Mononuclear cell (primary cell): ENCODE measurements around the gene CKS1B. TPM values are rescaled to one million over a fixed set of nuclear protein-coding genes. Genes with fewer than 3 reads are reported as not detected.

Experiments
- H3K27me3 ChIP-seq: 2 replicates; pipeline ENCODE4 v1.6.0; 2011; ENCODE audit warnings: low read length, control low read depth; ENCODE audit not compliant: insufficient read depth
- H3K4me1 ChIP-seq: 2 replicates; pipeline ENCODE4 v1.5.1; 2011; ENCODE audit warnings: mild to moderate bottlenecking, low read length, control low read depth; ENCODE audit not compliant: insufficient read depth
- H3K4me3 ChIP-seq: 2 replicates; pipeline ENCODE4 v1.5.1; 2011; ENCODE audit warnings: mild to moderate bottlenecking, low read length, moderate library complexity
- H3K9me3 ChIP-seq: 2 replicates; pipeline ENCODE4 v1.5.1; 2011; ENCODE audit warnings: low read depth, mild to moderate bottlenecking, control low read depth, low read length
- total RNA-seq: library from RNA; depleted of rRNA; stranded (reverse); fragments of >200 nt; gene quantifications from one replicate; pipeline ENCODE4 v1.2.3, GENCODE V29; 2012

The CKS1B gene
- total RNA-seq, 1 donor = 5.9 TPM

GRCh38 chr1:154956544-154956941 is 17.9 kb upstream of the CKS1B start:
- Histone ChIP-seq H3K4me3 (peak overlapping the region; percentile 78), H3K27me3 (no peaks in the 10 kb centered on the region), H3K9me3 (no peaks in the 10 kb centered on the region), H3K4me1 (peaks cover 74% of the 10 kb centered on the region)

DNA sequence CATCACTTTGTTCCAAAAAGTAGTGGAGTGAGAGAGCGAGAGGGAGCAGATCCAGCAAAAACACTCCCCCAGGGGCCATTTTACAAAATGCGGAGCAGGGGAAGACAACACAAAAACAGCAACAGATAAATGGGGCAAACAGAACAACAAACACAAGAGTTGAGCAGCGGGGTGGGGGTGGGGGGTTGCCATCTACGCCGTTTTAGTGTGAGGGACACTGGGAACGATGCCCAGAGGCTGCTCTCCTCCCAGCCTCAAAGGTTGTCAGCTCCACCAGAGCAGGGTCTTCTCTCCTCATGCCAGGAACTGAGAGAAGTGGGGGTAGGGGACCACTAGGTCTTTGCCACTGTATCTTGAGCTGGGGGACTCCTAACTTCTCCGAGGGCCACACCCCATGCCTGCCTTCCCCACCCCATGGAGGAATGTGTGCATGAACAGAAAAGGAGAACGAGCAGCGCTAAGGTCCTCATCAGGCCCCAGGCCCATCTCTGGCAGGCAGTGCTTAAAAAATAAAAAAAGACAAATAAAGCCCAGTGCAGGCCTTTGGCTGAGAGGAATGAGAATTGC is 17.3 kb upstream of the CKS1B start:
- Histone ChIP-seq H3K4me1 (peaks cover 70% of the 10 kb centered on the region), H3K4me3 (no peak overlapping the region), H3K27me3 (no peaks in the 10 kb centered on the region), H3K9me3 (no peaks in the 10 kb centered on the region)

GRCh38 chr1:154958036-154958435 is 16.4 kb upstream of the CKS1B start:
- H3K4me3 ChIP-seq = no peak overlapping the region

DNA sequence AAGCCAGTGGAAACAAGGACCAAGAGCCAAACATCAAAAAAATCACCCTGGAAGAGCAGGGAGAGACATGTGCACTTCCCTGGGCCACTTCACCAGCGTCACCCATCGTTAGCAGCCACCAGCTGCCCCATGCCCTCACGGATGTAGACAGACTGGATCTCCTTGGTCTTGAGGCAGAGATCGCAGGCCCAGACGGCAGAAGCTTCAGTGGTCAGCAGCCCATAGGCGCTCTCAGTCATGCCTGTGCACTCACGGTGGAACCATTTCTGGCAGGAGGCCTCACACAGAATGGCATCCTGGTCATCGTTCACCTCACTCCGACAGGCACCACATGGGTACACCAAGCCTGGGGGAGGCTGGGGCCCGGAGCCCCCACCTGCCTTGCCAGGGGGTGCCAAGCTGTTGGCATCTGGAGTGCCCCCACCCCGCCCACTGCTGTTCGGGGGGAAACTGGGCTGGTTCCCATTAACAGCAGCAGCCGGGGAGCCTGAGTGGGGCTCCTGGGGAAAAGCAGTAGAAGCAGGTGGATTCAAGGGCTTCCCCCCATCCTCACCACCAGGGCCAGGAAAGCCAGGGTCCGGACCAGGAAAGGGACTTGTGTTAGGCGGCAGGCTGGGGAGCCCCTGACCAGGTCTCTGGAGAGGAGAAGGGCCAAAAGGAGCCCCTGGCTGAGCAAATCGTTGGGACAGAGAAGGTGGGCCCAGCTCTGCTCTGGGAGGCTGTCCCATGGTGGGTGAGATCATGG is 15.6 kb upstream of the CKS1B start:
- Histone ChIP-seq H3K27me3 (no peaks in the 10 kb centered on the region), H3K4me3 (no peak overlapping the region), H3K9me3 (no peaks in the 10 kb centered on the region), H3K4me1 (peaks cover 70% of the 10 kb centered on the region)

More at GRCh38 chr1:154958036-154958435, 16.4 kb upstream of the CKS1B start:
- H3K27me3 ChIP-seq = no peaks in the 10 kb centered on the region
- peaks cover 70% of the 10 kb centered on the region for H3K4me1 ChIP-seq
- H3K9me3 ChIP-seq = no peaks in the 10 kb centered on the region

GRCh38 chr1:154959426-154959780 is 15.1 kb upstream of the CKS1B start:
- Histone ChIP-seq H3K9me3 (no peaks in the 10 kb centered on the region), H3K4me3 (no peak overlapping the region), H3K27me3 (no peaks in the 10 kb centered on the region), H3K4me1 (peaks cover 65% of the 10 kb centered on the region)

DNA sequence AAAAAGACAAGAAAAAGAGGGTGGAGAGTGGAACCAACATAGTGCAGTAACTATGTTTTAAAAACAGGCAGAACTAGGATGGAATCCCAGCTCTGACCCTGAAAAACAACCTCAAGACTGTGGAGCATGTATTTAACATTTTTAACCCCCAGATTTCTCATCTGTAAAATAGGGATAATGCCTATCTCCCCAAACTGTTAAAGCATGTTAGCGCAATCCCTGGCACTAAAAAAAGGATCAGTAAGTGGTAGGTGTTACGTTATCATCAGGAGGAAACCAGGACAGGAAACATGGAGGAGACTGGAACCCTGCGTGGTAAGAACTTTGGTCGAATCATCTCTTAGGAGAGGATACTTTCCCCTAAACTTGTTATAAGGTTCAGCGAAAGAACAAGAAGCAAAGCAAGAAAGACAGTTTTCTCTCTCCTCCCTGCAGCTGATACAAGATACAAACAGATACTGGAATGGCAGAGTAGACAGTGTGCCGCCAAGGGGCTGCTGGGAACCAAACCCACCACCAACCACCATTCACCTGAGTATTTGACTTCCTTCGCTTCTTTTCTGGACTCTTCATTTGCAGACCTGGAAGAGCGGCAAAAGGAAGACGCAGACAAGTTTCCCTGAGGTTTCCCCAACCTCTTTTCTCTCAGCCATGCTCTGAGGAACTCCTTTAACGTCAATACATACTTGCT is 13.9 kb upstream of the CKS1B start:
- H3K27me3 ChIP-seq = no peaks in the 10 kb centered on the region
- no peaks in the 10 kb centered on the region for H3K9me3 ChIP-seq
- peaks cover 53% of the 10 kb centered on the region for H3K4me1 ChIP-seq
- H3K4me3 ChIP-seq = peak overlapping the region; percentile 78

DNA sequence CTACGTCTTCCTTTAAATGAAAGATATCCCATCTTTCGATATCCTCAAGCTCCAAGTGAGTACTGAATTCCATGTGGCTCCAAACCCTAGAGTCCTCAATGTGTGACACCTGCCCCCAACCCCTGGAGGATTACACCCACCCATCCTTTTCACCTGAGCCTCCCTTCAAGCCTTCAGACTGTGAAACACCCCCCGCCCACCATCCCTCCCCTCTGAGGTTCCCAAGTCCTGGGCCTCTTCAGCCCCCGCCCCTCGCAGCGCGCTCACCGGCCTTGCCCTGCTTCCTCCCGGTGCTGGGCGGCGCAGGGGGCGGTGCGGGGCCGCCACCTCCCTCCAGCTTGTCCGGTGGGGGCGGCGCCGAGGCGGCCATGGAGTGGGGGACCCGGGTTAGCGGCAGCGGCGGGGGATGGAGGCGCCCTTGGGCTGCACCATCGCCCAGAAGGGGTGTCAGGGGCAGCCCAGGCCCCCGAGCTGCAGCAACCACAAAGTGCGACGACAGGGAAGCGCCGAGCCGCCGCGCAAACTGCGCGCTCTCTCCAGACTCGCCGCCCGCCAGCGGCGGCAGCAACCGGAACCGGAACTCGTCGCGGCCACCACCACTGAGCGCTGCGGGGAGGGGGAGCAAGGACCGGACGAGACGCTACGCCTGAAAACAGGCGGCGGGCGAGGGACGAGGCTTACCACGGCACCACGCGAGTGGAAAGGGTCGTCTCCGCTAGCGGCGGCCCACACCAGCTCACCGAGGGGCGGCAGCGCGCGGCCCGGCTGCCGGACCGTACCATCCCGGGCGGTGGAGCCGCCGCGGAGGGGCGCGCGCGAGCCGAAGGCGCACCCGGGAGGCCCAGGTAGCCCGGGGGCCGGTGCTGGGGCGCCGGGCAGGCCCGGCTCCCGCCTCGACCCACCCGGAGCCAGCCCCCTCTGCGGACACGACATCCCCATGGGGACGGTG is 13.0 kb upstream of the CKS1B start, which contains the start of gene PYGO2:
PYGO2 (minus strand) TSS at position 576 of the 949 bp plus-strand sequence; CDS start at position 370, 206 bp downstream.
- H3K27me3 ChIP-seq = no peaks in the 10 kb centered on the region
- no peaks in the 10 kb centered on the region for H3K9me3 ChIP-seq
- peaks cover 48% of the 10 kb centered on the region for H3K4me1 ChIP-seq
- H3K4me3 ChIP-seq = peak within 1 kb of the TSS; percentile 78

GRCh38 chr1:154962156-154962749 is 12.2 kb upstream of the CKS1B start:
- Histone ChIP-seq H3K4me1 (peaks cover 42% of the 10 kb centered on the region), H3K27me3 (no peaks in the 10 kb centered on the region), H3K4me3 (peak overlapping the region; percentile 78), H3K9me3 (no peaks in the 10 kb centered on the region)

- Histone ChIP-seq H3K4me1 (peaks cover 40% of the 10 kb centered on the region), H3K9me3 (no peaks in the 10 kb centered on the region), H3K27me3 (no peaks in the 10 kb centered on the region), H3K4me3 (no peak overlapping the region)
Measured at GRCh38 chr1:154962795-154963330, 11.6 kb upstream of the CKS1B start.

DNA sequence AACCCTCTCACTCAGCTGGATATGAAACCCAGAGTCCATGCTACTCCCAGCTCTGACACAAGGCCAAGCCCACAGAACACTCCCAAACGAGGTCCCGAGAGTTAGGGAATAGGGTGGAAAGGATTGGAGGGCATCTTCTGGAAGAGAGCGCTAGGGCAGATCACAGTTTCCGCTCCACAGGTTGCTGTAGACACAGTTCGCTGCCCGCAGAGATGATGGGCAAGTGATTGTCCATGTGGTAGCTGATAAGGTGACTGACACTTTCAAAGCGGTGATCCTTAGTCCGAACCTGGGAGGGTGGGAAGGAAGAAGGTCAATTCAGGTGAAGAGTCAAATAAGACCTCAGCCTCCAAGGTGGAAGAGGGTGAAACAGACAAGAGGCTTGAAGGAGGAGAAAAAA is 10.8 kb upstream of the CKS1B start:
- Histone ChIP-seq H3K4me1 (peaks cover 38% of the 10 kb centered on the region), H3K9me3 (no peaks in the 10 kb centered on the region), H3K4me3 (no peak overlapping the region), H3K27me3 (no peaks in the 10 kb centered on the region)

DNA sequence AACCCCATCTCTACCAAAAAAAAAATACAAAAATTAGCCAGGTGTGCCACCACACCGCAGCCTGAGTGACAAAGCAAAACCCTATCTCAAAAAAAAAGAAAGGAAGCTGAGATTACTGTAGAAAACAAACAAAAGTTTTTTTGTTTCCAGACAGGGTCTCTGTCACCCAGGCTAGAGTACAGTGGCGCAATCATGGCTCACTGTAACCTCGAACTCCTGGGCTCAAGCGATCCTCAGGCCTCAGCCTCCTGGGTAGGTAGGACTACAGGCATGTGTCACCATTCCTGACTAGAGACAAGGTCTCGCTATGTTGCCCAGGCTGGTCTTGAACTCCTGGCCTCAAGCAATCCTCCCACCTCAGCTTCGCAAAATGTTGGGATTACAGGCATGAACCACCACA is 10.1 kb upstream of the CKS1B start:
- Histone ChIP-seq H3K4me1 (peaks cover 38% of the 10 kb centered on the region), H3K4me3 (no peak overlapping the region), H3K27me3 (no peaks in the 10 kb centered on the region), H3K9me3 (no peaks in the 10 kb centered on the region)

DNA sequence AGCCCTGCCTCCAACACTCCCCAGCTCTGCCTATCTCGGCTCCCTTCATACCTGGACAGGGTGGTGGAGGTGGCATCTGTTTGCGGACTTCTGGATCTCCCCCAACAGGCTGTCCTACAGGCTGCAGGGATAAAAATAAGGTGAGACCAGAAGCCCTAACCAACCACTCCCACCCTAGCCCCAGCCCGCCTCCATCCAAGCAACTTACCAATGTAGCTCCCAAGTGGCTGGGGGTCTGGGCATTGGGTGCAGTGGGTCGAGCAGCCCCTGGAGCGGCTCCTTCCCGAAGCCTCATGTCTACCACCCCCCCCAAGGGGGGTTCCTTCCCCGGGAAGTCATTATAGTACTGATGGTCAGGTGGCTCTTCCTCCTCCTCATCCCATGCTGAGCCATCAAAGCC is 8.4 kb upstream of the CKS1B start:
- Histone ChIP-seq H3K9me3 (no peaks in the 10 kb centered on the region), H3K4me1 (peaks cover 35% of the 10 kb centered on the region), H3K4me3 (no peak overlapping the region), H3K27me3 (no peaks in the 10 kb centered on the region)

- no peak overlapping the region for H3K4me3 ChIP-seq
- peaks cover 42% of the 10 kb centered on the region for H3K4me1 ChIP-seq
- H3K27me3 ChIP-seq = no peaks in the 10 kb centered on the region
- H3K9me3 ChIP-seq = no peaks in the 10 kb centered on the region
Measured at GRCh38 chr1:154967331-154967950, 7.0 kb upstream of the CKS1B start.

- no peaks in the 10 kb centered on the region for H3K27me3 ChIP-seq
- H3K4me1 ChIP-seq = peaks cover 41% of the 10 kb centered on the region
- no peak overlapping the region for H3K4me3 ChIP-seq
- no peaks in the 10 kb centered on the region for H3K9me3 ChIP-seq
Measured at GRCh38 chr1:154968731-154969130, 5.8 kb upstream of the CKS1B start.
